ENCODE measurements around the gene KLHL29.

DNA sequence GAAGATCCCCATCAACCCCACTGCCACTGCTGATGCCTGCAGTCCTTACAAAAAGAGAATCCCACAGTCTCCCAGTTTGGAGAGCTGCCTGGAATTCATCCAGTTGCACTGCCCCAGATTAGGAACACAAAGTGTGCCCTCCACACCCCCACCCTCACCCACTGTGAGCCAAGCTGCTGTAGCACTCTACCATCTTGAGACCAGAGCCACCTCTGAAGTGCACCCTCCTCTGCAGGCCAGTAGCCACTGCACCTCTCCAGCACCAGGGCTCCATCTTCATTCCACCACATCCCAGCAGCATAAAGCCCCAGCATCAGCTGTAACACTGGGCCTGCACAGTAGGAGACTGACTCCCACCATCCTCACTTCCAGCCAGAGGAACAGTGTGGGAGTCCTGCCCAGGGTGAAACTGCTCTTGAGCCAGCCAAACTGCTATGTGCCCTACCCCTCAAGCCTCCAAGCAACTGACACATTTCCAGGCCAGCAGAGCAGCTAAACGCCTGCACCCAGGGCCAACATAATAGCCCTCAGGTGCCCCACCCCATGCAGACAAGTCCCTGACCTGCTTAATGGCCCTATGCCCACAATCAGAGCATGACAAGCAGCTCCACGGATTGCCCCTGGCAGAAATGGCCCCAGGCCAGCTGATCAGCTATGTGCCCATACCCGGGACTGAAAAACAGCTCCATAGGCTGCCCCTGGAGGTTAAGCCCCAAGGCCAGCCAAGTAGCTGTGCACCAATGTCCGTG lies 335.9 kb downstream of the KLHL29 start:
- TF ChIP-seq, protein P1, sequence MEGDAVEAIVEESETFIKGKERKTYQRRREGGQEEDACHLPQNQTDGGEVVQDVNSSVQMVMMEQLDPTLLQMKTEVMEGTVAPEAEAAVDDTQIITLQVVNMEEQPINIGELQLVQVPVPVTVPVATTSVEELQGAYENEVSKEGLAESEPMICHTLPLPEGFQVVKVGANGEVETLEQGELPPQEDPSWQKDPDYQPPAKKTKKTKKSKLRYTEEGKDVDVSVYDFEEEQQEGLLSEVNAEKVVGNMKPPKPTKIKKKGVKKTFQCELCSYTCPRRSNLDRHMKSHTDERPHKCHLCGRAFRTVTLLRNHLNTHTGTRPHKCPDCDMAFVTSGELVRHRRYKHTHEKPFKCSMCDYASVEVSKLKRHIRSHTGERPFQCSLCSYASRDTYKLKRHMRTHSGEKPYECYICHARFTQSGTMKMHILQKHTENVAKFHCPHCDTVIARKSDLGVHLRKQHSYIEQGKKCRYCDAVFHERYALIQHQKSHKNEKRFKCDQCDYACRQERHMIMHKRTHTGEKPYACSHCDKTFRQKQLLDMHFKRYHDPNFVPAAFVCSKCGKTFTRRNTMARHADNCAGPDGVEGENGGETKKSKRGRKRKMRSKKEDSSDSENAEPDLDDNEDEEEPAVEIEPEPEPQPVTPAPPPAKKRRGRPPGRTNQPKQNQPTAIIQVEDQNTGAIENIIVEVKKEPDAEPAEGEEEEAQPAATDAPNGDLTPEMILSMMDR (conservative IDR thresholded peaks at IDR 0.05) = no peak
- no peak for TF ChIP-seq ZFX (IDR thresholded peaks at IDR 0.05)
